Gastroesophageal sphincter (tissue), 3 donors: ENCODE results near the gene ARL17B.

Experiments used
- EP300 ChIP-seq: sonication (generic); formaldehyde crosslinking; IDR thresholded peaks from one replicate; pipeline ENCODE4 v1.6.1; 2017; ENCODE audit warnings: antibody characterized with exemption, mild to moderate bottlenecking
- POLR2A ChIP-seq, 2 donors: fragments of 450-650 bp; IDR thresholded peaks; one replicate each; pipeline ENCODE4 v1.6.1; 2017; ENCODE audit warnings: antibody characterized with exemption in 2 of 2, mild to moderate bottlenecking in 2 of 2, moderate library complexity in 1 of 2
- POLR2AphosphoS5 ChIP-seq: sonication (generic); formaldehyde crosslinking; IDR thresholded peaks from one replicate; pipeline ENCODE4 v1.6.1; 2017; ENCODE audit warnings: antibody characterized with exemption
- TF ChIP-seq, protein P1 (sequence below), 4 experiments: fragments of 200-600 bp in 2 of 4; fragments of 450-650 bp in 2 of 4; sonication (generic) in 1 of 4; IDR thresholded peaks; one replicate each; pipeline ENCODE4 v1.5.1; 2017 to 2019; ENCODE audit warnings: antibody characterized with exemption in 4 of 4, mild to moderate bottlenecking in 2 of 4, moderate library complexity in 2 of 4

DNA sequence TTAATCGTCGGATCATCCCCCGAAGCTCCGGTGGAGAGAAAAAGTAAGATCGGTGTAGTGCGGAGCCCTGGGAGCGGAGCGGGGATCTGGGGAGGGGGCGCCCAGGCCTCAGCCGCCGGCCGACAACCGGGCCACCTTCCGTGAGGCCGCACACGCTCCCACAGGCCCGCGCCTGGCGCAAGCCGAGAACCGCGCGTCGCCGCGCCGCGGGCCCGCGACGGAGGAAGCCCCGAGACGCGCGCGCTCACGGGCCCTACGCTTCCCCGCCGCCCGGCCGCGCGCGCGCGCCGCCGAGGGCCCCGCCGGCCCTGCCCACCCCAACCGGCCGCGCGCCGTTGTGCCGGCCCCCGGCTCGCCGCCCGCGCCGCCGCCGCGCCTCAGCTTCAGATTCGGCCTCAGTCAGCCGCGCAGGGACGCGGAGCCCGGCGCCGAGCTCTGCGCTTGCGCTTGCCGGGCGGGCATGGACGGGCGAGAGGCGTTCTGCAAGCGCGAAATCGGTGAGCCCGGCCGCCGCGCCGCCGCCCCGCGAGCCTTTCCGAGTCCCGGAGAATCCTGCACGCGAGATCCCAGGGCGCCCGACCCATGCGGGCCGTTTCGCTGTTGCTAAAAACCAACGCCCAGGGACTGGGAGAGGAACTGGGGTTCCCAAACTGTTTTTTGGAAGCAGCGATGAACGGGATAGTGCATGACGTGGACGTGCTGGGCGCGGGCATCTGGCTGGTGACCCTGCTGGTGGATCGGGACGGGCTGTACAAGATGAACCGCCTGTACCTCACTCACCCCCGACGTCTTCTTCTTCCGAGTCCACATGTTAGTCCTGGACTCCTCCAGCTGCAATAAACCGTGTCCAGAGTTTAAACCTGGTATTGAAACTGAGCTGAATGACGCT is 94.7 kb downstream of the ARL17B start:
- TF ChIP-seq, protein P1, sequence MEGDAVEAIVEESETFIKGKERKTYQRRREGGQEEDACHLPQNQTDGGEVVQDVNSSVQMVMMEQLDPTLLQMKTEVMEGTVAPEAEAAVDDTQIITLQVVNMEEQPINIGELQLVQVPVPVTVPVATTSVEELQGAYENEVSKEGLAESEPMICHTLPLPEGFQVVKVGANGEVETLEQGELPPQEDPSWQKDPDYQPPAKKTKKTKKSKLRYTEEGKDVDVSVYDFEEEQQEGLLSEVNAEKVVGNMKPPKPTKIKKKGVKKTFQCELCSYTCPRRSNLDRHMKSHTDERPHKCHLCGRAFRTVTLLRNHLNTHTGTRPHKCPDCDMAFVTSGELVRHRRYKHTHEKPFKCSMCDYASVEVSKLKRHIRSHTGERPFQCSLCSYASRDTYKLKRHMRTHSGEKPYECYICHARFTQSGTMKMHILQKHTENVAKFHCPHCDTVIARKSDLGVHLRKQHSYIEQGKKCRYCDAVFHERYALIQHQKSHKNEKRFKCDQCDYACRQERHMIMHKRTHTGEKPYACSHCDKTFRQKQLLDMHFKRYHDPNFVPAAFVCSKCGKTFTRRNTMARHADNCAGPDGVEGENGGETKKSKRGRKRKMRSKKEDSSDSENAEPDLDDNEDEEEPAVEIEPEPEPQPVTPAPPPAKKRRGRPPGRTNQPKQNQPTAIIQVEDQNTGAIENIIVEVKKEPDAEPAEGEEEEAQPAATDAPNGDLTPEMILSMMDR (IDR thresholded peaks at IDR 0.05) = peak in 1 of 4 experiments; percentile 7
- TF ChIP-seq EP300 (no peak), POLR2A (IDR thresholded peaks at IDR 0.05) (peak; percentile 43 to 61), POLR2AphosphoS5 (no peak)
